ENCODE data around the gene DDX55.

DDX55 gene

DNA sequence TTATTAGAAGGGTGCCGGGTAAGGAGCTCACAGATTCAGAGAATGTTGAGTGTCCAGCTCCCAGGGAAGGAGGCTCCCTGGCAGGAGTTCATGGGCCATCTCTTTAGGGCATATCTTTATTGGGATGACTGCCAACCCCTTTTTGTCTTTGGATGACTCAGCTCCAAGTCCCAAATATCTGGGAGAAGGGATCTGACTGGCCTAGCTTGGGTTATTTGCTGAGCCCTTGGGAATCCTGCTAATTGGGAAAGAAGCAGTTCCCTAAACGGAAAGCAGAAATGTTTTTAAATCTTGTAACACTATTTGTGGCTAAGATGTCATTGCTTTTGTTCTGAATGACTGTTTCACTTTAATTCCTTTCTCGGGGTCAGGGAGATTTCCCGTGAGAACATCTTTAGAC is 12.6 kb downstream of the DDX55 start:
- no peak for DNase-seq

DNA sequence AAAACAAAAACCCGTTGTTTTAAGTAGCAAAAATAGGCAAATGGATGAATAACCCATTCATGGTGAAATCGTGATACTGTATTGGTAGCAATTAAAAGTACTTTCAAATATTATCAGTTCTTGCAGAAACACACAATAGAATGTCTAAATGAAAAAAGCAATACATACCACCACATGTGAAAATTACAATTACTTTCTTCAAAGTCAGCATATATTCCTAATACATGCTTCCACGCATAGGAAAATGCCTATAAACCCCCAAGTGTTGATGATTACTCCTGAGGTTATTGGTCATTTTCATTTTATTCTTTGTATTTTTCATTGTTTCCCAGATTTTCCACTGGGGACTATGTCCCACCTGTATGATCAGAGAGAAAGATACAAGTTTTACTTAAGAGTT is 15.2 kb downstream of the DDX55 start:
- no peak for DNase-seq

DNA sequence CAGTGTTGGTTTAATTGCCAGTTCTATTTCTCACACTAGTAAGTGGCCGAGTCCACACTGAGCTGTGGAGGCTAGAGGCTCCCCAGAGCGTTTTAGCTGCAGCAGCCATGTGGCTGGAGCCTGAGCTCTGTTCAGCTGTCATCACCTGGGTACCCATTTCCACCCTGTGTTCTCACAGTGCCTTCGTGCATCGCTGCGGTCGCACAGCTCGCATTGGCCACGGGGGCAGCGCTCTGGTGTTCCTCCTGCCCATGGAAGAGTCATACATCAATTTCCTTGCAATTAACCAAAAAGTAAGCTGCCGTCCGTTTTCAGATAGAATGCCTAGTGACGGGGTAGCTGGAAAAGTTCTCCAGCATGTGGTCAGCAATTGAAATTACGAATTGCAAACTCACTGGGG is 15.7 kb downstream of the DDX55 start:
- DNase-seq: no peak

DNA sequence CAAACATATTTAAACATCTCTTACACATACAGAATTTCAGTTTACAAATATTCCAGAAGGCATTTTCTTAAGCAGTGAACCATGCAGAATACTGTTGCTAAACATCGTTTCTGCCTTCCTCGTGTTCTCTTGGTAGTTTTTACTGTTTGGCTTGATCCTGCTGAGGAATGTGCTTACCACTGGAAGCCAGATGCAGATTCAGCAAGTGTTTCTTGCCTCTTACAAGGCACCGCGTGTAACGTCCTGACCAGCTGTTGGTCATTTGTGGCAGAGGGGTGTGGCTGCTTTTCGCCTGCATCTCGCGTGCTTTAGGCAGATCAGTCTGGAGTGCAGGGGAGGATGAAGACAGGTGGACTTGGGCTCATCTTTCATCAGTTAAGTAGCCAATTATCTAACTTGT is 19.2 kb downstream of the DDX55 start:
- no peak for DNase-seq

DNA sequence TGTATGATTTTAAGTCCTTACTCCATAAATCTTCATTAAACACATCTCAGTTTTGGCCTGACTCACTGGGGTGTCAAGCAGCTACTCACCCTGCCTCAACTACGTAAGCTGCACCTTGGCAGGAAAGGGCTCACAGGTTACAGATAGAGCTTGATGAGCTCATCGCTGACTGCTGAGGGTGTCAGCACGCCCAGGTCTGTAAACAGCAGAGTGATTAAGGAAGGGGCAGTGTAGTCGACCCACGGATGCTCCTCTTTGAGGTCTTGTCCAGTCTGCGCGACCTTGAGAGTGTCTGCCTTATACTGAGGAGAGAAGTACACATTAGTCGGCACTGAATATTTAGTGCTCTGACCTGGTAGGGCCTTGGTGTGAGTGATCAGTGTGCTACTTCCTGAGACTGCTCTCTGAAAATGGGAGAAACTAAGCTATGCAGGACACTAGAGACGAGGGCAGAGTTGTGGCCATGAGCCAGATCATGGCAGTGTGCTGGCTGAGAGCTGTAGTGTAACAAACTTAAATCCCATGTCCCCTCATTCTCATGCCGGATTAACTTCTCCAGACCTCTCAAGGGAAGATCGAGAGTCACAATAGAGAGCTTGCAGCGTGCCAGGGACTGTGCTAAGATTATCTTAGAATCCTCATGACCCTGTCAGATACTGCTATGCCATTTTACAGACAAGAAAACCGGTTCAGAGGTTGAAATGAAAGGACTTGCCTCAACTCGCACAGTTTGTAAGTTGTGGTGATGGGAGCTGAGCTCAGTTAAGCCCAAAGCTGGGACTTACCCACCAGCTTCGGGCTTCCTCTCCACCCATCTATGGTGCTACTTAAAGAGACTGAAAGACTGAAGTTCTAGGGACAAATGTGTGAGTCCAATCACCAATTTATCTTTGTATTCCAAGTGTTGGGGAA is 20.0 kb downstream of the DDX55 start:
- no peak for DNase-seq

DNA sequence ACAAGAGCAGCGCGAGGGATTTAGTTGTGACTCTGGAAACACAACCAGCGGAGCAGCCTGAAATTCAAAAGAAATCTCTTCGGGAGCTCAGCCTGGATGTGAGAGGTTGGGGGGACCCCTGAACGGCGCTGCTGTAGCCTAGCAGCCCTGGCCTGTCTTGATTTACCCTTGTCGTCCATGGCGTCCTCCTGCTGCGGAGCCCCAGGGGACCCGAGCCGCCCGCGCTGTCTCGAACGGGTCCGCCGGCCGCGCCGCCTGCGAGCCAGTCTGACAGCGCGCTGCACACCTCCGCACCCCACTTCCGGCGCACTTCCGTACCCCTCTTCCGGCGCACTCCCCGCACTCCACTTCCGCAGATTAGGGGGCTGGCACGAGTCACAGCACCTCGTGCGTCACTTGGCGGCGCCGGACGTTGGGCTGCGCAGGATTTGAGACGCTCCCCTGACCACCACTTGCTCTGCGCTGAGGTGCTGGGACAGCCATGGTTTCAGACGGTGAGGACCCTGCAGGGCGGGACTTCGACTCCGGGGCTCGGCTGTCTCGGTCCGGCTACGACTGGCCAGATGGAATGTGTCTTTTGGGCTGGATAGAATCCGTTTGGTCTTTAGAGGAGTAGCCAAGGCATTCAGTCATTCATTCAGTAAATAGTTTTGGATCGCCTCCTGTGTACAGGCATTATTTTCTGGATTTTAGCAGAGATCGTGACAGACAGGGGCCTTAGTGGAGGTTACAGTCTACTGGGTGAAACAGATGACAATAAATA is 31.7 kb downstream of the DDX55 start, which contains the start of the genes EIF2B1 and GTF2H3:
TSS of gene EIF2B1 (minus strand) at position 308 of the 763 bp plus-strand sequence. CDS start at position 179, 129 bp downstream.
TSS of gene GTF2H3 (plus strand) at position 451 of the 763 bp plus-strand sequence. CDS start at position 482, 31 bp downstream.
- DNase-seq: peak; percentile 96

DNA sequence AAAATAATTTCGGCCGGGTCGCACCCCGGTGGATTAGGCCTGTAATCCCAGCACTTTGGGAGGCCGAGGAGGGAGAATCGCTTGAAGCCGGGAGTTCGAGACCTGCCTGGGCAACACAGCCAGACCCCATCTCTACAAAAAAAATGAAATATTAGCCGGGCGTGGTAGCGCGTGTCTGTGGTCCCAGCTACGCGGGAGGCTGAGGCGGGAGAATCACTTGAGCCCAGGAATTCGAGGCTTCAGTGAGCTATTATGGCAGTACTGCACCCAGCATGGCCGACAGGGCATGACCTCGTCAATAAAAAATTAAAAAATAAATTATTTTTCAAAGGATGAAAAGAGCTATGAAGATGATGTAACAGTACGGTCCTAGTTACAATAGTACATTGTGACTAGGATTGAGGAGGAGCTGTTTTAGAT is 32.3 kb downstream of the DDX55 start:
- DNase-seq: no peak

DNA sequence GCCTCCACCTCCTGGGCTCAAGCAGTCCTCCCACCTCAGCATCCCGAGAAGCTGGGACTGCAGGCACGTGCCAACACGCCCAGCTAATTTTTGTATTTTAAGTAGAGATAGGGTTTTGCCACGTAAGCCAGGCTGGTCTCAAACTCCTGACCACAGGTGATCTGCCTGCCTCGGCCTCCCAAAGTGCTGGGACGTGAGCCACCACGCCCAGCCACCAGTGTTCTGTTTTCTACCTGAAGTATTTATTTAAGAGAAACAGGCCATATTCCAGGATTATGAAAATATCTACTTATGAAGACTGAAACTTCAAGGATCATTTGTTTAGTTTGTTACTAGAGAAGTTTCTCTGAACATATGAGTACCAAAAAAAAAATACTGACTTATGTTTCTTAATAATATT is 42.0 kb downstream of the DDX55 start:
- DNase-seq: no peak

DNA sequence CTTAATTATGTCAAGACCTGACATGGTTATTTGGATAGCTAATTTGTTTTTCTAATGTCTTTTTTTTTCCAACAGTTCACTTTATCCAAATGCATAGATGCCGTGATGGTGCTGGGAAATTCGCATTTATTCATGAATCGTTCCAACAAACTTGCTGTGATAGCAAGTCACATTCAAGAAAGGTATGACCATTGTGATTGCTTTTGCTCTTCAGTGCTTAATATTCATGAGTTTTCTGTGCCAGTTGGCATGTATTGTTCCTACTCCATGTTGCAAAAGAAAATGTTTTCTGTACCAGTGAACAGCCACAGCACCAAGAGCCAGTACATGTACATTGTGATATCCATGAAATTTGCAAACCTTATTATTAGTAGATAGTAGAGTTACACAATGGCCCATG is 43.5 kb downstream of the DDX55 start:
- DNase-seq: no peak

DNA sequence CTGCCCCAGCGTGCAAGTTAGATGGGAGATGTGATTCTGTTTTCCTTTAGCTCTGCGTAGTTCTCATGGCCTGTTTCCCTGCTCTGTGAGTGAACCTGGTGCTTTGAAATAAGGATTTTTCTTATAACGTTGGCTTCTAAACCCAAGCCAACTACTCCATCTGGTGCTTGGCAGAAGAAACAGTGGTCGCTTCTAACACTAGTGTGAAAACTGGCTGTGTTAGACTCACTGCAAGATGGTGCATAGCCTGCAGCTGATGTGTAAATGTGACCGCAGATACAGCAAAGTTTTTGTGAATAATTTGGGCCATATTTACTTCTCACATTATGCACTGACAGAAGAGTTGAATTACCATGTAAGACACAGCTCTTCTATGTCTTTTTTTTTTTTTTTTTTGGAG is 44.0 kb downstream of the DDX55 start:
- no peak for DNase-seq

DNA sequence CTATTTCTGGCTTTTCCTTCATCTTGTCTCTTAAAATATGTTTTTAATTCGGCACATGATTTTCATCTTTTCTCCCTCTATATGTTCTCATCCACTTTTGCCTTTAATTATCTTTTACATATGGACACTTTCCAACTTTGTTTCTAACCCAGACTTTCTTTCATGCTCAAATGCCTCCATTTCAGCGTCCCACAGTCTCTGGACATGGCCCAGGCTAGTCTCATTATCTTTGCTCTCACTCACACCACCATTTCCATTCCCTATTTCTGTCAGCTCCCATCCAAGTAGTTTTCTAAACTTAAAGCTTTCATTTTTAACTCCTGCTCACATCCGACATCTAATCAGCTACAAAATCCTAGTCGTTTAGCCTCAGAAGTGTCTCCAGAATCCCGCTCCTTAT is 46.5 kb downstream of the DDX55 start:
- DNase-seq: no peak

DNA sequence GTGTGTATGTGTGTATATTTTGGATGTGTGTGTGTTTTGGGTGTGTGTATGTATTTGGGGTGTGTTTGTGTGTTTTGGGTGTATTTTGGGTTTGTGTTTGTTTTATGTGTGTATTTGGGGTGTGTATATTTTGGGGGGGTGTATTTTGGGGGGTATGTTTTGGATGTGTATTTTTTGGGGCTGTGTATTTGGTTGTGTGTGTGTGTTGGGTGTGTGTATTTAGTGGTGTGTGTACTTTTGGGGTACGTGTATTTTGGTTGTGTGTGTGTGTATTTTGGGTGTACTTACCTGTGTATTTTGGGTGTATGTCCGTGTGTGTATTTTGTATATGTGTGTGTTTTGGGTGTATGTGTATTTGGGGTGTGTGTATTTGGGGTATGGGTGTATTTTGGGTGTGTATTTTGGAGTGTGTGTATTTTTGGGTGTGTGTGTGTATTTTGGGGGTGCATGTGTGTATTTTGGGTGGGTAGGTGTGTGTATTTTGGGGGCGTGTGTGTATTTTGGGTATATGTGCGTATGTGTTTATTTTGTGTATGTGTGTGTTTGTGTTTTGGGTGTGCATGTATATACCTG is 52.3 kb downstream of the DDX55 start:
- no peak for DNase-seq

DNA sequence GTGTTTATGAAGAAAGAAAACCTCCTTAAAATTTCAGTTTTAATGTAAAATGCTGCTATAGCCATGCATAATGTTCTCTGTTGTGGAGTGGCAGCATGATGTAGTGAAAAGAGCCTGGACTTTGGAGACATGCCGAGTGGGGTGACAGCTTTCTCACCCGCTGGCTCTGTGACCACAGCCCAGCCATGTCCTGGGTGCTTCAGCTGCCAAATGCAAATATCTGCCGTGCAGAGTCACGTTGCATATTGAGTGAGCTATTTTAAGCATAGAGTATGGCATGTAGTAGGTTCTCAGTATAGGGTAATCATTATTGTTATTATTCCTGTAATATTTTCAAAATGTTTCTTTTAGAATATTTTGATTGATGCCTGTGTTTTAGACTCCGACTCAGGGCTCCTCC is 53.5 kb downstream of the DDX55 start:
- no peak for DNase-seq

DNA sequence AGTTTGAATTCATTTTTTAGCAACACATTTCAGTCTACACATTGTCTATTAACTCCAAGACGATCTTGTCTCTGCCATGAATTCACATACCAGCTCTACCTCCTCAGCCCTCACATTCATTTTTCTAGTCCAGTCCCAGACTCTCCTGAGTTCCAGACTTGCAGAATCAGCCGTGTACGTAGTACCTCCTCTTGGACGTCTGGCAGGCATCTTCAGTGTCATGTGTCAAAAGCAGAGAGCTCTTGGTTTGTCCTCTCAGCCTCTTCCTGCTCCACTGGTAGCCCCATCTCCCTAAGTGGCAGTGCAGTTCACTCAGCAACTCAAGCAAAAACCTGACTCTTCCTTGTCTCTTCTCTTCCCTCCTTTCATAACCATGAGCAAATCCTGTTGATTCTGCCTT is 54.5 kb downstream of the DDX55 start:
- no peak for DNase-seq

DNA sequence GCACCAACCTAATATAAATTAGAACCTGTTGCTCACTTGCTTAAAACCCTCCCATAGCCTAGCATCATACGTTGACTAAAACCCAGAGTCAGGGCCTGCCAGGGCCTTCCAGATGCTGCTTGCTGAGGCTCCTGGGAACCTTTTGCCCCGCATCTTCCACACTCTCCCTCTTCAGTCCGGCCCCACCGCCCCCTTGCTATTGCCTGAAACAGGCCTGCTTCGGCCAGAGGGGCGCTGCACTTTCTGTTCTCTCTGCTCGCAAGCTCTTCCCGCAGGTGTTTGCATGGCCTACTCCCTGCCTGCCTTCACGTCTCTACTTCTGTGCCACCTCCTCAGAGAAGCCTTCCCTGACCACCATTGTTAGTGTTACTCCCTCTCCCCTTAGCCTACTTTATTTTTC is 55.3 kb downstream of the DDX55 start:
- no peak for DNase-seq

DNA sequence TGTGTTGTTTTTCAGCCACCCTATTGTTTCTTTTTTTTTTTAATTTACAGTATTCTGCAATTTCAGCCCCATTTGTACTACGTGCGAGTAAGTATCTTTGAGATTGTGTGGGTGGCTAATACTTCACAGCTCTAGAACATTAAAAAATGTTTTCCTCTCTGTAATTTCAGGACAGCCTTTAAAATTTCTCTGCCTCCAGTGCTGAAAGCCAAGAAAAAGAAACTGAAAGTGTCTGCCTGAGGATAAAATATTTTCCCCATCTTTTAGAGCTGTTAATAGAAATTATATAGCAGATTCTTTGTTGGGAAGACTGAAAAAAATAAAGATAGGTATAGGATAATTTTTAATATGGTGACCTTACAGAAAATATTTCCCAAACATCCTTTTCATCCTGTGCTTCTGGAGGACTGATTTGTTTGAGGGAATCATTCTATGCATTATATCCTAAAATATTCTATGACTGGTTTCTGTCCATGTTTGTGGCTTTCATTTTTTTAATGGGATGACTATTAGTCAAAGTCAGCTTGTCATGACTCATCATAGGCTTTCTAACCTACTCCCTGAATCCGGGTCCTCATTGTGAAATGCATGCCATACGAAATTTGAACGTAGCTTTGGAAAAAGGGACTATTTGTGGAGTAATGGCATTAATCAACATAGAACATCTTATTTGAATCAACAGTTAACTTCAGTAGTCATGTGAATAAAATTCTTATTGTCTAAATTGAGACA is 58.3 kb downstream of the DDX55 start:
- DNase-seq: no peak

DNA sequence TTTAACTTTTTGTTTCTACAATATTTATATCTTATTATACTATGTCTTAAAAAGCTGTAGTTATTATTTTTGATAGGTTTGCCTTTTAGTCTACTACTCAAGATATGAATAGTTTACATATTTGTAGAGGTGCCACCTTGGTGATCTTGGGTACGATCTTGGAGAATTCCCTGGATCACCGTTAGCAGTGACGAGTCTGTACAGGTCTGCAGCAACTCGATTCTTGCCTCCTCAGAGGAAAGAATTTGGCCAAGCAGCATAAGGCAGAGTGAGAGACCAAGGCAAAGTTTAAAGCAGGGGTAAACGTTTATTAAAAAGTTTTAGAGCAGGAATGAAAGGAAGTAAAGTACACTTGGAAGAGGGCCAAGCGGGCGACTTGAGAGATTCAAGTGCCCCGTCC is 65.9 kb downstream of the DDX55 start:
- no peak for DNase-seq
